ACHN (cell line): ENCODE data around the gene TOX2.

Source experiments
- DNase-seq: peaks from one replicate; pipeline ENCODE4 v3.0.0-alpha.2; 2015
- in situ Hi-C: cut with HindIII; loops from 2 replicates; pipeline ENCODE4 v1.10.0; 2017; ENCODE audit warnings: low sequenced_read_pairs, low pct_ligation_motif_present, low pct_unique_long_range_greater_than_20kb

TOX2 gene

DNA sequence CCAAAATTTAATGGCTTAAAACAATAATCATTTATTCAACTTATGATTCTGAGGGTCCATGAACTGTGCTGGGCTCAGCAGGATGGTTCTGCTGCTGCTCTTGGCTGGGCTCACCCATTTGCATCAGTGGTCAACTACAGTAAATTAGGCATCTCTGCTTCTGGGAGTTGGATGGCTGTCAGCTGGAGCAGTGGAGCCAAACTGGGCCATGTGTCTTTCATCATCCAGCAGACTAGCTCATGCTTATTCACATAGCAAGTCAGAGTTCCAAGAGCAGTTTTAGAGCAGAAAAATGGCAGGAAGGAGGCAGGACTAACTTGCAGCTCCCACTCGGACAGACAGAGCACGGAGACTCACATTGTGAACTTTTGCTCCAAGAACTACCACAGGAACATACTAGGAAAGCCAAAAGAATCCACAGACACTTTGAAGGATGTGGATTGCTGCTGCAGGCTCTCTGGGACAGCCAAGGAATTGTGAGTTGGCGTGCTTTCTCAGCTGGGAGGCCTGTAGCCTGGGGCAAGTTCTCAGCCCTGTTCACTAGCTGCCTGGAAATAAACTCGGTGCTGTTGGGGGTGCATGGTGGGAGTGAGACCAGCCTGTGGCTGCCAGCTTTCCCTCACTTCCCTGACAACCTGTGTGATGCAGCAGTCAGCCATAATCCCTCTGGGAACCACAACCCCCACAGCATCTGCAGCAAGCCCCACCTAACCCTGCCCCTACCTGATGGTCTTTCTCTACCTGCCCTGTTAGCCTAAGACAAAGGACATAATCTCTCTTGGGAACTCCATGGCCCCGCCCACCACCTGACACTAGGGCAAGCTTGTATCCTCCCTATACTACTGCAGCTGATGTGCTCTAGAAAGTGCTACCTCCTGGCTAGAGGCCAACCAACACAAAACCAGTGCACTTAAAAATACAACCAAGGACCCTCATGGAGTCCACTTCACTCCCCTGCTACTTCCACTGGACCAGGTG lies 143.3 kb downstream of the TOX2 start:
- in situ Hi-C loops, result no loop called here

GRCh38 chr20:44064501-44065400 lies 150.1 kb downstream of the TOX2 start:
- no peak for DNase-seq
- in situ Hi-C loops, result no loop called here

More for the DNA sequence above, 143.3 kb downstream of the TOX2 start:
- no peak for DNase-seq

GRCh38 chr20:44065401-44066340 lies 151.0 kb downstream of the TOX2 start:
- no peak for DNase-seq
- in situ Hi-C loops, result no loop called here

DNA sequence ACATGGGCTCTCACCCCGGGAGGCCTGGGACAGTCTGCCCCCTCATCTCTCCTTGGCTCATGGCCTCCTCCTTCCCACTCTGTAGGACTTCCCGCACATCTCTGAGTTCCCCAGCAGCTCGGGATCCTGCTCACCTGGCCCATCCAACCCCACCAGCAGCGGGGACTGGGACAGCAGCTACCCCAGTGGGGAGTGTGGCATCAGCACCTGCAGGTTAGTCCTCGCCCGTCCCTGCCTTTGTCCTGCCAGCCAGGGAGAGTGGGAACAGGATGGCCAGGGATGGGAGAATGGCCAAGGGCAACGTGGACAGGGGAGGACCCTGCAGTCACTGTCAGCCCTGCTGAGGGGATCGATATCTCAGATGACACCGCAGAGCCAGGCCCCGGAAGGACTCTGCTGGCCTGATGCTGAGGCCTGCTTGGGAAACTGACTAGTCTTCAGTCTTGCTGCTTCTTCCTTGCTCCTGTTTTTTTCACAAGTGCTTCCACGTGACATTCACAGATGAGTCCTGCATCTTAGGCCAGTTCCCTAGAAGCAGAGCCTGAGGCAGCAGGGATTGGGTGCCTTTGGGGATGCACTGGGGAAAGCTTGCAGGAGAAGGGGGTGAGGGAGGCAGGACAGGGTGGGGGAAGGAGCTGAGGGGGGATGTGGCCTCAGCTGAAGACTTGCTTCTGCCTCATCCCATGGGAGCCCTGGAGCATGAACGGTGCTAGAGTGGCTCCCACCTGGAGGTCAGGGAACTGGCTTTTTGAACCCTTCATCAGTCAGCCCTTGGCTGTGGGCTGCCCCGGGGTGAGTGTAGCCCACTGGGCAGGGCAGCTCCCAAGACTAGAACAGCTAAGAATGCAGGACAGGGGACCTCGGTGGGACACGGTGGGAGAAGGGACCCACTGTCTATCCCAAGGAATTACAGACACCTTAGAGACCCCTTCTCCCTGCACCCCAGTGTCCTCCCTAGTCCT lies 152.3 kb downstream of the TOX2 start:
- in situ Hi-C loops, result no loop called here
- DNase-seq, result no peak

DNA sequence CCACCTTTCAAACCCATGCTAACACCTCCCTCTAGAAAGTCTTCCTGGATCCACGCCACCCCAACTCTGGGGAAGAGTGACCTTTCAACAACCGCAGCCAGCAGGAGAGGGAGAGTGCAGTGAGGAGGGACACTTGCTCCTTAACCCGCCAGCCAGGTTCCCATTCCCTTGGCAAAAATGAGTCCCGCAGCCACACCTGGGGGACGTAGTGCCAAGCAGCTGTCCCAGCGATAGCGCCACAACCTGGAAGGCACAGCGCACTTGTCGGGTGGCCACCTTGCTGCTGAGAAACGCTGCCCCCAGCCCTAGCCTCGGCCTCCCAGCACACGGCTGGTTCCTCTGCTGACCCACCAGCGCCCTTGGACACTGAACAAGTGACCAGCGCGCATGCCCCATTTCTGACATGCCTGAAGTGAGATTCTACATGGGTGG lies 153.0 kb downstream of the TOX2 start:
- in situ Hi-C loops, result no loop called here

GRCh38 chr20:44068316-44069201 lies 153.9 kb downstream of the TOX2 start:
- in situ Hi-C loops, result no loop called here
- DNase-seq, result no peak

More for the DNA sequence above, 153.0 kb downstream of the TOX2 start:
- no peak for DNase-seq

DNA sequence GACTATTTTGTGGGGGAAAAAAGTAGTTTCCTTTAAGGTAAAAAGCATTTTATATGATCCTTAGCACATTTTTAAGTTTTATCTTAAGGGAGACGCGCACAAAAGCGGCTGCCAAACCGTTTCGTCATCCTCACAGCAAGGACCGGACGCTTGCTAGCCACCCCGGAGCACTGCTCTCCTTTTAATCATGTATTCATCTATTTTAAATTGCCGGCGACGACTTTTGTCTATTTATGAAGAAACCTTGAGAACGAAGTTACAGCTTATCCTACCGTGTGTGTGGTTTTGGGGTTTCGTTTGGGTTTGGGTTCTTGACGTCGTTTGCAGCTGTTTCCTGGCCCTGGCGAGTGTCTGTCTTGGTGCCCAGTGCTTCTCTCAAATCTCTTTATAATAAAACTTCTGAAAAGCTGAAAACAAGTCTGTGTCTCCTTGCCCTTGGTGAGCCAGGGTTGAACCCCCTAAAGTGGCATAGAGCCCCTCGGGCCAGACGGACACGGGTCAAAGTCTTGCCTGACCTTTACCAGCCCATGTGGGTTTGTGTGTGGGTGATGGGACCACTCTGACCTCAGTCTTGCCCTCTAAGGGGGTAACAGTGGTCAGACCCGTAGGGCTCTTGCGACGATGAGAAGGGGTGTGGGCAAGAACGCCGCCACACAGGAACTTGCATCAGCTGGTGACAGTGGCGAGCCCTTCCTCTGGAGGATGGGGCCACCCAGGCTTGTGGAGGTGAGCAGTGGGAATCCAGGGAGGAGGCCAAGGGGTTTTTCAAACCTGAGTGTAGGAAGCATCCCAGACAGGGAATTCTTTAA lies 154.8 kb downstream of the TOX2 start:
- in situ Hi-C loops, result no loop called here
- no peak for DNase-seq

GRCh38 chr20:44070139-44070900 lies 155.7 kb downstream of the TOX2 start:
- in situ Hi-C loops, result no loop called here
- no peak for DNase-seq

- in situ Hi-C loops, result no loop called here
- no peak for DNase-seq
These were observed 156.4 kb downstream of the TOX2 start for GRCh38 chr20:44071057-44071456.

- no peak for DNase-seq
- in situ Hi-C loops, result no loop called here
These were observed 157.0 kb downstream of the TOX2 start for GRCh38 chr20:44071526-44072111.

DNA sequence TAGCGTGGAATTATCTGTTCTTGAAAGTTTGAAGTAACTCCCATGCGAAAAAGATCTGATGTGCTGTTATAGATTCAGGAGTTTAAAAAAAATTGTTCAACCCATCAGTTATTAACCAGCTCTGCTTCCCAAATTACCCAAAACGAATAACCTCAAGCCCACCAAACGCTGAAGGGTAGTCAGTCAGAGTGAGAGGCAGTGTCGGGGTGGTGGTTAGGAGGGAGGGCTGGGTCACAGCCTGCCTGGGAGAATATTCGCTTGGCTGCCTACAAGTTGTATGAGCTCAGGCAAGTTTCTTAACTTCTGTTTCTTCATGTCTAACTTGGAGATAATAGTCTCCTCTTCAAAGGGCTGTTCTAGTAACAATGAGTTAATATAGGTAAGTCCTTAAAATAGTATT lies 157.7 kb downstream of the TOX2 start:
- in situ Hi-C loops, result no loop called here
- DNase-seq, result no peak

- in situ Hi-C loops, result no loop called here
- DNase-seq, result no peak
These were observed 158.5 kb downstream of the TOX2 start for GRCh38 chr20:44073011-44073674.

GRCh38 chr20:44073675-44074071 lies 159.0 kb downstream of the TOX2 start:
- in situ Hi-C loops, result no loop called here

More at GRCh38 chr20:44073675-44074071, 159.0 kb downstream of the TOX2 start:
- no peak for DNase-seq
